B cell (primary cell): ENCODE results near the gene STRN. TPM values are rescaled to one million over a fixed set of nuclear protein-coding genes. Genes with fewer than 3 reads are reported as not detected.
A peak's percentile ranks its signal among the peaks of the same experiment; 100 is the strongest.

Experiments
- ATAC-seq: fragments of 200-7000 bp; cut with Tn5 transposase; one replicate; pipeline ENCODE4 v1.10.0; 2021; ENCODE audit warnings: low read depth, mild to moderate bottlenecking, moderate number of reproducible peaks, moderate library complexity
- CTCF ChIA-PET: fragments of 350-600 bp; sonication (Branson Sonifier 250); formaldehyde crosslinking; loops from one replicate; lab custom pipeline; 2021; ENCODE audit warnings: antibody characterized with exemption, inconsistent platforms; lab: Charles Lee
- POLR2A ChIA-PET: fragments of 350-600 bp; sonication (Branson Sonifier 250); formaldehyde crosslinking; loops from one replicate; lab custom pipeline; 2021; ENCODE audit warnings: antibody characterized with exemption; lab: Charles Lee
- DNase-seq: peaks from one replicate; pipeline ENCODE4 v3.0.0; 2013
- H2AFZ ChIP-seq: 2 replicates; pipeline ENCODE4 v1.6.1; 2012; ENCODE audit warnings: mild to moderate bottlenecking, low read depth, low read length; ENCODE audit not compliant: insufficient read depth, poor library complexity, severe bottlenecking
- H3K27ac ChIP-seq, 2 donors: 1 replicate in 1 of 2; 2 replicates in 1 of 2; pipeline ENCODE4 v1.5.1; 2012 to 2013; ENCODE audit warnings: low read length in 2 of 2, mild to moderate bottlenecking in 2 of 2, moderate library complexity in 1 of 2
- H3K27me3 ChIP-seq, 4 experiments: fragments of 200-600 bp in 1 of 4; sonication (generic) in 1 of 4; replicated peaks in 1 of 4; 1 replicate in 2 of 4; 2 replicates in 2 of 4; pipeline versions ENCODE4 v1.6.1 to v1.7.0; 2013 to 2016; ENCODE audit warnings: low read length in 3 of 4, mild to moderate bottlenecking in 2 of 4, mixed read lengths in 1 of 4, moderate library complexity in 1 of 4; ENCODE audit not compliant: insufficient read depth in 4 of 4, control insufficient read depth in 3 of 4; ENCODE audit errors: control extremely low read depth in 1 of 4
- H3K36me3 ChIP-seq, 2 experiments: replicated peaks in 1 of 2; 1 replicate in 1 of 2; 2 replicates in 1 of 2; pipeline versions ENCODE4 v1.6.1 to v1.7.1; 2013; ENCODE audit warnings: low read length in 1 of 2; ENCODE audit not compliant: insufficient read depth in 2 of 2, control insufficient read depth in 1 of 2; ENCODE audit errors: control extremely low read depth in 1 of 2, extremely low read depth in 1 of 2
- H3K4me1 ChIP-seq, 2 donors: fragments of 200-600 bp in 1 of 2; sonication (generic) in 1 of 2; 1 replicate in 1 of 2; 2 replicates in 1 of 2; pipeline versions ENCODE4 v1.5.1 to v1.6.1; 2013 to 2017; ENCODE audit warnings: low read length in 2 of 2; ENCODE audit not compliant: control insufficient read depth in 2 of 2, insufficient read depth in 2 of 2
- H3K4me2 ChIP-seq: replicated peaks from 2 replicates; pipeline ENCODE3; 2012; ENCODE audit warnings: mild to moderate bottlenecking, low read depth, low read length; ENCODE audit not compliant: poor library complexity, severe bottlenecking
- H3K4me3 ChIP-seq, 5 experiments: fragments of 200-600 bp in 1 of 5; sonication (generic) in 1 of 5; 1 replicate in 3 of 5; 2 replicates in 2 of 5; pipeline versions ENCODE4 v1.5.1 to v1.7.0; 2011 to 2016; ENCODE audit warnings: low read length in 4 of 5, mild to moderate bottlenecking in 4 of 5, low read depth in 2 of 5, control low read depth in 1 of 5, moderate library complexity in 1 of 5; ENCODE audit not compliant: insufficient read depth in 1 of 5; ENCODE audit errors: control extremely low read depth in 1 of 5, extremely low read depth in 1 of 5
- H3K79me2 ChIP-seq: fragments of 200-600 bp; sonication (generic); one replicate; pipeline ENCODE4 v1.6.0; 2016; ENCODE audit warnings: low read length; ENCODE audit not compliant: control insufficient read depth, insufficient read depth
- H3K9ac ChIP-seq: fragments of 200-600 bp; sonication (generic); 2 replicates; pipeline ENCODE4 v1.6.1; 2017; ENCODE audit warnings: mild to moderate bottlenecking, low read length, moderate library complexity
- H3K9me3 ChIP-seq, 3 donors: one replicate each; pipeline versions ENCODE4 v1.6.1 to v1.7.1; 2013; ENCODE audit warnings: low read length in 2 of 3; ENCODE audit not compliant: control insufficient read depth in 2 of 3, insufficient read depth in 1 of 3; ENCODE audit errors: control extremely low read depth in 1 of 3
- H4K20me1 ChIP-seq: 2 replicates; pipeline ENCODE4 v1.6.0; 2012; ENCODE audit warnings: mild to moderate bottlenecking, low read length; ENCODE audit not compliant: insufficient read depth, control insufficient read depth, poor library complexity, severe bottlenecking
- H3K27ac Mint-ChIP-seq: one replicate; pipeline ENCODE4 v1.8.0; 2021; ENCODE audit warnings: mixed read lengths
- H3K27me3 Mint-ChIP-seq: one replicate; pipeline ENCODE4 v1.8.0; 2021; ENCODE audit warnings: mixed read lengths
- H3K4me1 Mint-ChIP-seq: one replicate; pipeline ENCODE4 v1.8.0; 2021; ENCODE audit warnings: mixed read lengths
- H3K4me3 Mint-ChIP-seq: one replicate; pipeline ENCODE4 v1.8.0; 2021; ENCODE audit warnings: mixed read lengths
- H3K9me3 Mint-ChIP-seq: one replicate; pipeline ENCODE4 v1.8.0; 2022; ENCODE audit warnings: mixed read lengths; ENCODE audit not compliant: insufficient read depth
- CTCF ChIP-seq: fragments of 200-600 bp; IDR thresholded peaks from one replicate; pipeline ENCODE4 v1.8.0; 2022; ENCODE audit warnings: antibody characterized with exemption, mild to moderate bottlenecking
- EZH2 ChIP-seq: IDR thresholded peaks from 2 replicates; pipeline ENCODE4 v1.6.1; 2012; ENCODE audit warnings: borderline replicate concordance, low read depth, mild to moderate bottlenecking, moderate library complexity, low read length; ENCODE audit not compliant: insufficient read depth, poor library complexity, severe bottlenecking
- WGBS: methylation state at CpG from one replicate; pipeline ENCODE4 v1.1.5; 2013; ENCODE audit warnings: missing lambda C conversion rate; ENCODE audit not compliant: insufficient coverage; 5-methylcytosine and 5-hydroxymethylcytosine counted together
- intact Hi-C: fragments of 100-400 bp; cut with micrococcal nuclease; formaldehyde crosslinking; loops from one replicate; pipeline ENCODE4 v1.10.0; 2022
- polyA plus RNA-seq: library from polyadenylated mRNA; depleted of rRNA; stranded (reverse); fragments of >200 nt; gene quantifications from 2 replicates; pipeline ENCODE4 v1.2.3, GENCODE V29; 2012
- total RNA-seq, 2 donors: library from RNA; stranded (reverse); fragments of 120-200 nt in 1 of 2; gene quantifications; 1 replicate in 1 of 2; 2 replicates in 1 of 2; pipeline versions ENCODE4 v1.2.3 to v1.2.4, GENCODE V29; 2013 to 2022

STRN gene
- total and polyA plus RNA-seq, 2 donors (not counting 1 experiment from before 2014, with no cell fraction given) = 5.8 to 38.6 TPM

DNA sequence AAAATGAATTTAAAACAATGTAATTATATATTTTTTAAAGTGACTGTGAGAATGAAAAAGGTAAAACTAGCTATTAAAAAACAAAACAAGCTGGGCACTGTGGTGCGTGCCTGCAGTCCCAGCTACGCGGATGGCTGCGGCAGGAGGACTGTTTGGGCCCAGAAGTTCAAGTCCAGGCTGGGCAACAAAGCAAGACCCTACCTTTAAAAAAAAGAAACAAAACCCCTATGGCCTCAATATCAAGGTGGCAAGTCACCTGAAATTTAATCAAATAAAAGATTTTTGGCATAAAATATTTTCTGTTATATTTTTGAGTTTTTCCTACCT lies 46.9 kb upstream of the STRN start:
- H3K4me2 ChIP-seq = peak overlapping the region; percentile 93
- peak overlapping the region; percentile 43 to 86 for H3K27ac ChIP-seq
- H3K9me3 Mint-ChIP-seq = no peaks in the 10 kb centered on the region
- no peak overlapping the region for H2AFZ ChIP-seq
- H3K9me3 ChIP-seq = no peaks in the 10 kb centered on the region
- no peaks in the 10 kb centered on the region for H3K27me3 Mint-ChIP-seq
- WGBS = no CpG with 5 or more reads among the region's 4 CpGs
- TF ChIP-seq CTCF = no peak
- no peak for TF ChIP-seq EZH2
- ATAC-seq = peak; percentile 9
- DNase-seq = no peak
- no peak overlapping the region for H3K4me3 ChIP-seq
- H3K27ac Mint-ChIP-seq = peak overlapping the region; percentile 78
- H3K27me3 ChIP-seq = no peaks in the 10 kb centered on the region
- POLR2A ChIA-PET = interaction anchor here (1.5 kb wide), 1 partner anchor 47 kb away, joined by 7 read pairs; the partner anchor contains the start of gene STRN
- no peaks in the 10 kb centered on the region for H4K20me1 ChIP-seq
- H3K4me1 ChIP-seq = peaks cover 36 to 41% of the 10 kb centered on the region in 2 donors
- H3K36me3 ChIP-seq = peaks cover 0 to 59% of the 10 kb centered on the region in 2 experiments
- no peak overlapping the region for H3K4me3 Mint-ChIP-seq
- H3K9ac ChIP-seq = no peak overlapping the region
- H3K79me2 ChIP-seq = peaks cover 17% of the 10 kb centered on the region
- H3K4me1 Mint-ChIP-seq = peaks cover 30% of the 10 kb centered on the region
- CTCF ChIA-PET = interaction anchor here (1.0 kb wide), 1 partner anchor 9 kb away, joined by 4 read pairs; no protein-coding TSS in a partner anchor
- intact Hi-C loops = loop anchor here (1.0 to 5.0 kb wide), 2 partner anchors 47 to 69 kb away; partner anchors contain the start of genes GPATCH11, HEATR5B and STRN

DNA sequence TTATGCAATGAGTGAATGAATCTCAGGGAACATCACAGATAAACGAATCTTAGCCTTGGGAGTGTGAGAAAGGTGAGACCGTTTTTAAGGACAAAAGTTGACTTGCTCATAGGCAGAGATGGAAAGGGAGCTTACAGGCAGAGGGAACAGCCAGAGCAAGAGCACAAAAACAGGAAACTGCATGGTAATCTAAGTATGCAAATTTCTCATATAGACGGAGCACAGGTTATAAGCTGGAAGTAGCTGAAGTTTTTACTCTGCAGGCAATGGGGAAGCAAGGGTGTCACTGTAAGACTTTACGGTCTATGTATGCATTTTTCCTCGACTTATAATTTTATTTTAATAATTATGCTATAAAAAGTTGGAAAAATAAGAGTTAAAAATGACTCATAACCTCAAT lies 44.8 kb upstream of the STRN start:
- 7% methylated on average over 2 of the region's 5 CpGs for WGBS
- H4K20me1 ChIP-seq = no peaks in the 10 kb centered on the region
- peaks cover 0 to 63% of the 10 kb centered on the region in 2 experiments for H3K36me3 ChIP-seq
- peak overlapping the region in 1 of 2 donors; percentile 27 for H3K27ac ChIP-seq
- peak overlapping the region; percentile 19 for H2AFZ ChIP-seq
- H3K27me3 Mint-ChIP-seq = no peaks in the 10 kb centered on the region
- no peaks in the 10 kb centered on the region for H3K27me3 ChIP-seq
- H3K4me1 Mint-ChIP-seq = peaks cover 30% of the 10 kb centered on the region
- peak overlapping the region; percentile 54 for H3K9ac ChIP-seq
- intact Hi-C loops = loop anchor here (5.0 kb wide), 1 partner anchor 71 kb away; the partner anchor contains the start of genes GPATCH11 and HEATR5B
- H3K4me3 Mint-ChIP-seq = peak overlapping the region; percentile 79
- peak overlapping the region in 2 of 5 experiments; percentile 13 to 56 for H3K4me3 ChIP-seq
- H3K27ac Mint-ChIP-seq = peak overlapping the region; percentile 85
- CTCF ChIA-PET = no interaction called here
- H3K9me3 ChIP-seq = no peaks in the 10 kb centered on the region
- H3K4me1 ChIP-seq = peaks cover 36 to 41% of the 10 kb centered on the region in 2 donors
- DNase-seq = peak; percentile 48
- TF ChIP-seq EZH2 (no peak), CTCF (no peak)
- no peaks in the 10 kb centered on the region for H3K9me3 Mint-ChIP-seq
- peak overlapping the region; percentile 93 for H3K4me2 ChIP-seq
- peak; percentile 66 for ATAC-seq
- POLR2A ChIA-PET = no interaction called here
- peaks cover 17% of the 10 kb centered on the region for H3K79me2 ChIP-seq
